H1 (cell line): ENCODE data around the gene CTNNA3. TPM values are rescaled to one million over a fixed set of nuclear protein-coding genes. Genes with fewer than 3 reads are reported as not detected.
A peak's percentile ranks its signal among the peaks of the same experiment; 100 is the strongest.

Experiments
- CTCF ChIA-PET: fragments of 300-600 bp; sonication (Branson Sonifier 250); formaldehyde crosslinking; loops from one replicate; lab custom pipeline; 2021; ENCODE audit not compliant: partially characterized antibody; lab: Charles Lee
- POLR2A ChIA-PET: fragments of 300-600 bp; sonication (Branson Sonifier 250); formaldehyde crosslinking; loops from one replicate; lab custom pipeline; 2021; ENCODE audit warnings: inconsistent platforms; ENCODE audit not compliant: partially characterized antibody; lab: Charles Lee
- DNase-seq, 2 experiments: peaks; one replicate each; pipeline versions ENCODE4 v3.0.0 to v3.0.0-alpha.2; 2010 to 2022; ENCODE audit warnings: low spot score in 2 of 2, low read depth in 1 of 2, mixed read lengths in 1 of 2
- FAIRE-seq: peaks from 2 replicates; lab custom pipeline; 2011; peaks lifted over from hg19 to GRCh38; lab: Jason Lieb, UNC
- H2AFZ ChIP-seq: 2 replicates; pipeline ENCODE4 v1.8.1; 2012; ENCODE audit warnings: low read length, inconsistent platforms
- H2AK5ac ChIP-seq: 2 replicates; pipeline ENCODE4 v1.6.1; 2013; ENCODE audit warnings: low read depth, low read length
- H2BK120ac ChIP-seq: replicated peaks from 2 replicates; pipeline ENCODE3; 2013; ENCODE audit warnings: low read depth, low read length, inconsistent platforms
- H2BK12ac ChIP-seq: 2 replicates; pipeline ENCODE4 v1.6.1; 2013; ENCODE audit warnings: low read depth, low read length
- H2BK15ac ChIP-seq: 2 replicates; pipeline ENCODE4 v1.6.1; 2013; ENCODE audit warnings: low read length
- H2BK20ac ChIP-seq: 2 replicates; pipeline ENCODE4 v1.6.1; 2013; ENCODE audit warnings: low read length
- H2BK5ac ChIP-seq: 2 replicates; pipeline ENCODE4 v1.6.1; 2013; ENCODE audit warnings: low read depth, low read length
- H3K14ac ChIP-seq: 2 replicates; pipeline ENCODE4 v1.6.1; 2013; ENCODE audit warnings: inconsistent platforms; ENCODE audit not compliant: insufficient read length
- H3K18ac ChIP-seq: 2 replicates; pipeline ENCODE4 v1.6.1; 2013; ENCODE audit warnings: low read length; ENCODE audit errors: extremely low read depth
- H3K23ac ChIP-seq: 2 replicates; pipeline ENCODE4 v1.6.1; 2013; ENCODE audit warnings: inconsistent platforms; ENCODE audit not compliant: insufficient read length
- H3K23me2 ChIP-seq: 2 replicates; pipeline ENCODE4 v1.6.1; 2013; ENCODE audit warnings: low read depth, low read length
- H3K27ac ChIP-seq: 2 replicates; pipeline ENCODE4 v1.6.1; 2011; ENCODE audit warnings: low read depth, low read length, inconsistent platforms
- H3K27me3 ChIP-seq, 4 experiments: replicated peaks in 1 of 4; 1 replicate in 1 of 4; 2 replicates in 3 of 4; pipeline versions ENCODE4 v1.6.1 to v1.8.1; 2011 to 2013; ENCODE audit warnings: low read length in 3 of 4, mild to moderate bottlenecking in 3 of 4, inconsistent platforms in 2 of 4, mixed read lengths in 2 of 4, moderate library complexity in 1 of 4; ENCODE audit not compliant: control insufficient read depth in 3 of 4, insufficient read depth in 3 of 4; ENCODE audit errors: extremely low read depth in 1 of 4
- H3K36me3 ChIP-seq, 4 experiments: 2 replicates each; pipeline versions ENCODE4 v1.6.1 to v1.8.1; 2011 to 2013; ENCODE audit warnings: mild to moderate bottlenecking in 4 of 4, low read length in 3 of 4, moderate library complexity in 2 of 4, control low read depth in 1 of 4, inconsistent platforms in 1 of 4; ENCODE audit not compliant: insufficient read depth in 4 of 4, control insufficient read depth in 2 of 4
- H3K4ac ChIP-seq: replicated peaks from 2 replicates; pipeline ENCODE3; 2013; ENCODE audit warnings: low read length, low read depth, mixed read lengths, inconsistent platforms; ENCODE audit not compliant: insufficient read length
- H3K4me1 ChIP-seq, 4 experiments: replicated peaks in 1 of 4; 1 replicate in 1 of 4; 2 replicates in 3 of 4; pipeline versions ENCODE4 v1.6.1 to v1.8.1; 2011 to 2013; ENCODE audit warnings: low read length in 3 of 4, inconsistent platforms in 2 of 4, mixed read lengths in 1 of 4; ENCODE audit not compliant: insufficient read depth in 4 of 4, control insufficient read depth in 3 of 4
- H3K4me2 ChIP-seq, 2 experiments: 2 replicates each; pipeline versions ENCODE4 v1.6.1 to v1.8.1; 2011 to 2013; ENCODE audit warnings: low read depth in 2 of 2, low read length in 2 of 2, control low read depth in 1 of 2, inconsistent platforms in 1 of 2, mild to moderate bottlenecking in 1 of 2; ENCODE audit not compliant: insufficient read depth in 1 of 2
- H3K4me3 ChIP-seq, 4 experiments: fragments of 200-600, 300-600 bp in 1 of 4; sonication (generic), shearing (Covaris generic), sonication (Bioruptor Twin) in 1 of 4; 2 replicates each; pipeline versions ENCODE4 v1.5.1 to v1.8.1; 2011 to 2016; ENCODE audit warnings: low read length in 4 of 4, low read depth in 3 of 4, control low read depth in 2 of 4, inconsistent platforms in 2 of 4, mild to moderate bottlenecking in 2 of 4, mixed read lengths in 1 of 4, moderate library complexity in 1 of 4; ENCODE audit not compliant: insufficient read depth in 2 of 4; ENCODE audit errors: extremely low read depth in 1 of 4
- H3K56ac ChIP-seq: replicated peaks from 2 replicates; pipeline ENCODE3; 2013; ENCODE audit warnings: low read depth, mild to moderate bottlenecking, mixed read lengths, low read length, inconsistent platforms; ENCODE audit not compliant: insufficient read length
- H3K79me1 ChIP-seq: 2 replicates; pipeline ENCODE4 v1.6.1; 2013; ENCODE audit warnings: low read depth, low read length, control low read depth
- H3K79me2 ChIP-seq, 2 experiments: 2 replicates each; pipeline versions ENCODE4 v1.6.1 to v1.8.1; 2012 to 2013; ENCODE audit warnings: low read length in 2 of 2, mild to moderate bottlenecking in 2 of 2, inconsistent platforms in 1 of 2; ENCODE audit not compliant: insufficient read depth in 2 of 2, control insufficient read depth in 1 of 2
- H3K9ac ChIP-seq, 4 experiments: replicated peaks in 1 of 4; 1 replicate in 1 of 4; 2 replicates in 3 of 4; pipeline versions ENCODE4 v1.6.1 to v1.8.1; 2011 to 2013; ENCODE audit warnings: low read depth in 3 of 4, low read length in 3 of 4, control low read depth in 2 of 4, mild to moderate bottlenecking in 2 of 4, moderate library complexity in 2 of 4, inconsistent platforms in 1 of 4; ENCODE audit errors: extremely low read depth in 1 of 4
- H3K9me3 ChIP-seq, 2 experiments: 2 replicates each; pipeline versions ENCODE4 v1.6.1 to v1.8.1; 2012 to 2013; ENCODE audit warnings: mild to moderate bottlenecking in 2 of 2, moderate library complexity in 2 of 2, control low read depth in 1 of 2, inconsistent platforms in 1 of 2, low read depth in 1 of 2, low read length in 1 of 2, mixed read lengths in 1 of 2; ENCODE audit not compliant: insufficient read depth in 2 of 2
- H4K20me1 ChIP-seq, 2 experiments: replicated peaks in 1 of 2; 2 replicates each; pipeline versions ENCODE3 to v1.8.1; 2011 to 2013; ENCODE audit warnings: inconsistent platforms in 2 of 2, low read length in 2 of 2, mild to moderate bottlenecking in 1 of 2; ENCODE audit not compliant: insufficient read depth in 2 of 2, control insufficient read depth in 1 of 2
- H4K5ac ChIP-seq: 2 replicates; pipeline ENCODE4 v1.6.1; 2013; ENCODE audit warnings: low read length, low read depth, mixed read lengths, inconsistent platforms; ENCODE audit not compliant: insufficient read length
- H4K8ac ChIP-seq: 2 replicates; pipeline ENCODE4 v1.8.0; 2013; ENCODE audit warnings: mild to moderate bottlenecking, moderate library complexity, low read length, inconsistent platforms; ENCODE audit not compliant: insufficient read depth; ENCODE audit errors: extremely low read depth
- H4K91ac ChIP-seq: replicated peaks from 2 replicates; pipeline ENCODE3; 2013; ENCODE audit warnings: low read length, mixed read lengths, inconsistent platforms; ENCODE audit not compliant: insufficient read length
- TBP ChIP-seq: IDR thresholded peaks from 2 replicates; pipeline ENCODE4 v1.6.1; 2011; ENCODE audit warnings: low read depth, low read length, improper control_type of control experiment
- TEAD4 ChIP-seq: IDR thresholded peaks from 2 replicates; pipeline ENCODE4 v1.6.1; 2012; ENCODE audit warnings: low read depth, low read length, inconsistent platforms, mixed read lengths
- WGBS, 2 experiments: shearing (Covaris generic) in 1 of 2; methylation state at CpG; one replicate each; pipeline versions ENCODE4 v1.1.6 to v1.1.7; 2013 to 2015; ENCODE audit warnings: low lambda C conversion rate in 2 of 2, mixed read lengths in 2 of 2, inconsistent platforms in 1 of 2, low coverage in 1 of 2, missing lambda C conversion rate in 1 of 2; ENCODE audit not compliant: insufficient replicate concordance in 2 of 2, insufficient coverage in 1 of 2, insufficient read length in 1 of 2; ENCODE audit errors: extremely low coverage in 1 of 2, missing lambda C conversion rate in 1 of 2; 5-methylcytosine and 5-hydroxymethylcytosine counted together
- polyA plus RNA-seq, 7 experiments: library from polyadenylated mRNA; depleted of rRNA in 3 of 7; stranded (reverse) in 5 of 7; unstranded in 2 of 7; fragments of >200 nt in 5 of 7; fragments of 200-250 nt in 2 of 7; gene quantifications; 1 replicate in 5 of 7; 2 replicates in 1 of 7; 4 replicates in 1 of 7; pipeline versions ENCODE4 v1.2.1 to v1.2.3, GENCODE V29; 2011 to 2013; ENCODE audit warnings: missing spikeins in 2 of 7, mixed read lengths in 2 of 7
- total RNA-seq: library from RNA; stranded (reverse); fragmentation: NEBNext Ultra II Directional; extraction: Animal tissue kit (Norgen Biotek cat#: 25700); gene quantifications from 2 replicates; pipeline ENCODE4 v1.2.1, GENCODE V29; 2021

Gene CTNNA3
- total and polyA plus RNA-seq, 2 of the 8 experiments (the other 6 are each of a cell fraction or from before 2014, with no cell fraction given) = 1.3 to 1.5 TPM

GRCh38 chr10:67609996-67610793 is 85.8 kb downstream of the CTNNA3 start:
- CTCF ChIA-PET = no interaction called here
- no peak overlapping the region for H3K14ac ChIP-seq
- no peak overlapping the region for H2BK120ac ChIP-seq
- H2BK20ac ChIP-seq = no peak overlapping the region
- no peak overlapping the region for H3K23ac ChIP-seq
- DNase-seq = no peak
- H3K4me3 ChIP-seq = no peak overlapping the region
- no peak overlapping the region for H2BK15ac ChIP-seq
- no peak overlapping the region for H3K27ac ChIP-seq
- no peak overlapping the region for H2BK12ac ChIP-seq
- no peak overlapping the region for H3K18ac ChIP-seq
- no peak overlapping the region for H4K91ac ChIP-seq
- no peak overlapping the region for H2BK5ac ChIP-seq
- 0 out of 7 replicates have a peak, but pooled peaks cover 0 to 3% (median 0%) of the 10 kb centered on the region in 4 experiments for H3K4me1 ChIP-seq
- H3K4ac ChIP-seq = no peak overlapping the region
- H3K23me2 ChIP-seq = no peaks in the 10 kb centered on the region
- no peak overlapping the region for H4K5ac ChIP-seq
- no peak overlapping the region for H4K8ac ChIP-seq
- no peak overlapping the region for H2AK5ac ChIP-seq
- no peak overlapping the region for H3K4me2 ChIP-seq
- no peaks in the 10 kb centered on the region for H4K20me1 ChIP-seq
- H3K56ac ChIP-seq = no peak overlapping the region
- POLR2A ChIA-PET = no interaction called here
- no peaks in the 10 kb centered on the region for H3K79me2 ChIP-seq
- H3K36me3 ChIP-seq = no peaks in the 10 kb centered on the region
- no peak overlapping the region for H3K9ac ChIP-seq
- peaks cover 3 to 6% of the 10 kb centered on the region in 2 experiments; a peak in 3 of 4 replicates for H3K9me3 ChIP-seq
- no peaks in the 10 kb centered on the region for H3K79me1 ChIP-seq
- no peak overlapping the region for H2AFZ ChIP-seq
- 75% methylated on average over 6 of the region's 6 CpGs; no CpG with 5 or more reads in 1 of the 2 experiments for WGBS, 2 experiments
- no peaks in the 10 kb centered on the region for H3K27me3 ChIP-seq
- FAIRE-seq = peak; percentile 60
- TF ChIP-seq TBP (no peak), TEAD4 (peak; percentile 82)
